Measurements from ENCODE around the gene SLC25A51.
A peak's percentile ranks its signal among the peaks of the same experiment; 100 is the strongest.

The SLC25A51 gene

DNA sequence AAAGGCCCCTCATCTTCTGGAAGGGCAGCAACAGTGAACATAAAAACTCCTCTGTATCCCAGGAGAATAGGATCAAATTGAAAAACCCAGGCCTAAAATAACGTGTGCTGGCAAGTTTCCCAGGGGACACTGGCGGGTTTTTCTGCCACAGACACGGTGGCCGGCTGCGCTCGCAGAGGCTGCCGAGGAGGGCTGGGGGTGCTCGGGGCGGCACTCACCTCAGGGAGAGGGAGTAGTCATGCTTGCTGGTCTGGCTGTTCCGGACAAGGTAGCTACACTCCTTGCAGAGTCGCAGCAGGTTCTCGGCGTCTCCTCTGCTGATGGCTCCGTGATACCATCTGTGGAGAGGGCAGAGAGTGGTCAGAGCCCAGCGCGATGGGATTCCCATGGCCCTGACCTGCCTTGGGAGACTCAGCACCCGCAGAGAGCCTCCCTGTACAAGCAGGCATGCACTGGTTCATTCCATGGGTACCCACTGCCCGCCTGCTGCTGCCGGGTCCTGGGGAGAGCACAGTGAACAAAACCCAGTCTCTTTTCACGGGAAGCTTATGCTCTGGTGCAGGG, 44.6 kb upstream of the SLC25A51 start:
- H3K4me3 ChIP-seq (replicated peaks; ENCODE audit: low read depth, low read length): no peak overlapping the region
- TF ChIP-seq, protein P1, sequence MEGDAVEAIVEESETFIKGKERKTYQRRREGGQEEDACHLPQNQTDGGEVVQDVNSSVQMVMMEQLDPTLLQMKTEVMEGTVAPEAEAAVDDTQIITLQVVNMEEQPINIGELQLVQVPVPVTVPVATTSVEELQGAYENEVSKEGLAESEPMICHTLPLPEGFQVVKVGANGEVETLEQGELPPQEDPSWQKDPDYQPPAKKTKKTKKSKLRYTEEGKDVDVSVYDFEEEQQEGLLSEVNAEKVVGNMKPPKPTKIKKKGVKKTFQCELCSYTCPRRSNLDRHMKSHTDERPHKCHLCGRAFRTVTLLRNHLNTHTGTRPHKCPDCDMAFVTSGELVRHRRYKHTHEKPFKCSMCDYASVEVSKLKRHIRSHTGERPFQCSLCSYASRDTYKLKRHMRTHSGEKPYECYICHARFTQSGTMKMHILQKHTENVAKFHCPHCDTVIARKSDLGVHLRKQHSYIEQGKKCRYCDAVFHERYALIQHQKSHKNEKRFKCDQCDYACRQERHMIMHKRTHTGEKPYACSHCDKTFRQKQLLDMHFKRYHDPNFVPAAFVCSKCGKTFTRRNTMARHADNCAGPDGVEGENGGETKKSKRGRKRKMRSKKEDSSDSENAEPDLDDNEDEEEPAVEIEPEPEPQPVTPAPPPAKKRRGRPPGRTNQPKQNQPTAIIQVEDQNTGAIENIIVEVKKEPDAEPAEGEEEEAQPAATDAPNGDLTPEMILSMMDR (IDR thresholded peaks at IDR 0.05; ENCODE audit: low read length, missing control alignments): no peak
- no peak for DNase-seq (ENCODE audit: low read depth)

DNA sequence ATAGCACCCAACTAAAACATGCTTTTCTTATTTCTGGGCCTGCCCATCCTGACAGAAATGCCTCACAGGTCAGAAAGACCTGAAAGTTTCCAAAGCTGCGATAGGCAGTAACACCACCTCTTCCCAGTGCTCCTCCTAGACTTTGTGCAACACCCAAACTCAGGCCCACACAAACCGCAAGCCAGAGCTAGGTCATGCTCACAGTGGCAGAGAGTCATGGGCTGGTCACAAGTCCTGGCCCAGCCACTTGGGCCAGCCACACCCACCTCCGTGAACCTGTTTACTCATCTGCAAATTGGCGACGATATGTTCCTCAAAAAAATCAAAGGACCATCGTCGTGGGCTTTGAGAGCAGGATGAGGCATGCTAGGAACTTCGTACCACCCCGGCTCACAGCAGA, 44.0 kb upstream of the SLC25A51 start:
- no peak overlapping the region for H3K4me3 ChIP-seq (replicated peaks; ENCODE audit: low read depth, low read length)
- DNase-seq (ENCODE audit: low read depth): no peak
- TF ChIP-seq, protein P1 (IDR thresholded peaks at IDR 0.05; ENCODE audit: low read length, missing control alignments): no peak

DNA sequence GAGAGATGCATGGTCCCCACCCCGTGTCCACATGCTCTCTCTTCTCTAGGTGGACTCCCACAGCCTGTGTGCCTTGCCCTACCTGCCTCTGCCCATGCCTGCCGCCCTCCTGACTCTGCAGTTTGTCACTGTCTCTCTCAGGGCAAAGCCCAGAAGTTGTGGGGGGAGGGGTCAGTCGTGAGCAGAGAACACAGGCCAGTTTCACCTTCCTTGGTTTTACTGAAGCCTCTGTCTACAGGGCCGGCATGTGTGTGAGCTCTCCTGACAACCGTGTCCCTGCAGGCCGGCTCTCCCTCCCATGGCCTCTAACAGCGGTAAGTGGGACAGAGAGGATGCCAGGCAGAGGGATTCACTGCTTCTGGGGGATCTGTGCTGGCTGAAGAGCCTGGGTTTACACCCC, 43.5 kb upstream of the SLC25A51 start:
- no peak overlapping the region for H3K4me3 ChIP-seq (replicated peaks; ENCODE audit: low read depth, low read length)
- TF ChIP-seq, protein P1 (IDR thresholded peaks at IDR 0.05; ENCODE audit: low read length, missing control alignments): no peak
- DNase-seq (ENCODE audit: low read depth): no peak

DNA sequence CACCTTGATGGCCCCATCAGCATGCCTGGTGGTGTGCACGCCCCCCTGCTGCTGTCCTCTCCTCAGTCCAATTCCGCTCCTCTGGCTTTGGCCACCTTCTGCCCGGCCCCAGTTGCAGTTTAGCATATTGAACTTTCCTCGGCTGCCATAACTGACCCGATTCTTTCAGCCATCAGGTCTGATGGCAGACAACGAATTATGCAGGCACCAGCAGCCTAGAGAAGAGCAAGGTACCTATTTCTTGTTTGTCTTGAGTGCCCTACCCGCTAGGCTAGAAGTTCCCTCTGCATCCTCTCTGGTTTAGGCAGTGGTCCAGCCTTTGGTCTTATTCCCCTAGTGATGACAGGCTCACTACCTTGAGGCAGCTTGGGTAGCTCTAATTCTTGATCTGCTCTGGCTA, 43.0 kb upstream of the SLC25A51 start:
- TF ChIP-seq, protein P1 (IDR thresholded peaks at IDR 0.05; ENCODE audit: low read length, missing control alignments): no peak
- DNase-seq (ENCODE audit: low read depth): no peak

DNA sequence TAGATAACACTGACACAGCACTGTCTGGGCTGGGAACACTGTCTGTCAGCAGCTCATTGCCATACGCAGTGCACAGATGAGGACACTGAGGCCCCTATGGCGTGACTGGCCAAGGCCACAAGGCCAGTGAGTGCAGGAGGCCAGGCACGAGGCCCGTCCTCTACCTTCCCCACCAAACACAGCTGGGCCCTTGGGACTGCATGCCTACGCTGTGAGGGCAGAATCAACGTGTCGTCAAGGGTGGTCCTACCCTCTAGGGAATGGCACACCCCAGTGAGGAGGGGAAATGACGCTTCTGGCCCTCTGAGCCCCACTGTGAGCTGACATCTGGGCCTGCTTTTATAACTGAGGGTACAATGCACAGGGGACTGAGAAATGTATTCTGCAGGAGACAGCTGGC, 42.1 kb upstream of the SLC25A51 start:
- H3K4me3 ChIP-seq (replicated peaks; ENCODE audit: low read depth, low read length): no peak overlapping the region
- no peak for DNase-seq (ENCODE audit: low read depth)
- TF ChIP-seq, protein P1 (IDR thresholded peaks at IDR 0.05; ENCODE audit: low read length, missing control alignments): no peak

More for the DNA sequence above, 43.0 kb upstream of the SLC25A51 start:
- no peak overlapping the region for H3K4me3 ChIP-seq (replicated peaks; ENCODE audit: low read depth, low read length)

DNA sequence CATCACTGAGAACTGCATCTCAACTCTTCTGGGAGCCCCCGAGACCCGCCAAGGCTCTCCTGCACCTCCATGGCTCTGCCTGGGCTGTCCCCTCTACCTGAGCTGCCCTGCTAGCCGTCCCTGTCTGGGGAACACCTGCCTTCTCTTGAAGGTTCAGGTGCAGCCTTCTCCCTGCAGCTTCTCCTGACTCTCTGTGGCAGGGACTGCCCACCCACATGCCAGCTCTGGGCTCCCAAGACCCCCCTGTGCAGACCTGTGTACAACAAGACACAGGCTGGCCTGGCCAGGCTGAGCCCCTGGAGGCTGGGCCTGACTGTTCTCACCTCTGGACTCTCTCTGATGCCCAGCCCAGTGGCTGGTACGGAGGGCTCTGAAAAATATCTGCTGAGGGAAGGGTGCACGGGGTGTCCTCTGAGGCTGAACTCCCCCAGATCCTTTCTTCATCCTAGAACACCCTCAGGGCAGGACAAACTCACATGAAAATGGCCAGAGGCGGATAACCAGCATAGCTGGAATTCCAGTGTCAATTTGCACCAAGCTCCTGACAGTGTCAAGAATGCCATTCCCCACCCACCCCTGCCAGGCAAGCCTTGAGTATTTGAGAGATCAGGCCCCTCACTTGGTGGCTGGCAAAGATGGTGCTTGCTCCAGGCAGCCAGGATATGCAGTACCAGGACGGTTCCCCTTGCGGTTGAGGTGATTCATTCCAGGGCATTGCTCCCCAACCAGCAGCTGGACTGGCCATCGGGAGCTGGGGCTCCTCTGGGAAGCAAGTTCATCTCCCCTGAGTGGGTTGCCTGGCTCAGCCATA, 40.9 kb upstream of the SLC25A51 start:
- peak; percentile 51 for DNase-seq (ENCODE audit: low read depth)
- TF ChIP-seq, protein P1 (IDR thresholded peaks at IDR 0.05; ENCODE audit: low read length, missing control alignments): no peak
- no peak overlapping the region for H3K4me3 ChIP-seq (replicated peaks; ENCODE audit: low read depth, low read length)
